Esophagus muscularis mucosa (tissue), 3 donors: ENCODE results near the gene CEP112.

Source experiments
- CTCF ChIP-seq, 3 experiments: fragments of 200-600 bp in 2 of 3; fragments of 450-650 bp in 1 of 3; sonication (generic) in 2 of 3; IDR thresholded peaks; one replicate each; pipeline ENCODE4 v1.5.1; 2017 to 2019; ENCODE audit warnings: antibody characterized with exemption in 3 of 3, mild to moderate bottlenecking in 2 of 3, moderate library complexity in 1 of 3
- POLR2A ChIP-seq: fragments of 450-650 bp; IDR thresholded peaks from one replicate; pipeline ENCODE4 v1.6.1; 2017; ENCODE audit warnings: antibody characterized with exemption, moderate library complexity, mild to moderate bottlenecking, low read depth

- TF ChIP-seq CTCF (IDR thresholded peaks at IDR 0.05) (no peak), POLR2A (no peak)
Measured at GRCh38 chr17:65925606-65926307, 266.2 kb downstream of the CEP112 start.
